Measurements from ENCODE around the gene ZNF106.

ZNF106 gene

GRCh38 chr15:42404461-42405235, 86.3 kb downstream of the ZNF106 start:
- DNase-seq, result no peak

- no peak for DNase-seq
Observed at GRCh38 chr15:42403389-42403788, 87.6 kb downstream of the ZNF106 start.

GRCh38 chr15:42402455-42403205, 88.3 kb downstream of the ZNF106 start:
- no peak for DNase-seq

GRCh38 chr15:42401544-42402454, 89.1 kb downstream of the ZNF106 start:
- no peak for DNase-seq

GRCh38 chr15:42395838-42396237, 95.1 kb downstream of the ZNF106 start:
- no peak for DNase-seq

- DNase-seq, result no peak
Observed at GRCh38 chr15:42394106-42394505, 96.8 kb downstream of the ZNF106 start.

GRCh38 chr15:42392309-42393024, 98.5 kb downstream of the ZNF106 start:
- DNase-seq, result no peak

GRCh38 chr15:42387603-42388002, 103.3 kb downstream of the ZNF106 start:
- DNase-seq, result no peak

GRCh38 chr15:42385980-42386700, 104.8 kb downstream of the ZNF106 start:
- DNase-seq, result no peak

GRCh38 chr15:42385206-42385979, 105.5 kb downstream of the ZNF106 start:
- no peak for DNase-seq

GRCh38 chr15:42384597-42384996, 106.3 kb downstream of the ZNF106 start:
- no peak for DNase-seq

- no peak for DNase-seq
Observed at GRCh38 chr15:42378011-42378410, 112.9 kb downstream of the ZNF106 start.

GRCh38 chr15:42375941-42376340, 115.0 kb downstream of the ZNF106 start:
- DNase-seq, result no peak

GRCh38 chr15:42375252-42375651, 115.7 kb downstream of the ZNF106 start:
- no peak for DNase-seq

GRCh38 chr15:42374810-42375209, 116.1 kb downstream of the ZNF106 start:
- no peak for DNase-seq

- DNase-seq, result no peak
Observed at GRCh38 chr15:42373936-42374335, 117.0 kb downstream of the ZNF106 start.

- no peak for DNase-seq
Observed at GRCh38 chr15:42373274-42373673, 117.7 kb downstream of the ZNF106 start.

GRCh38 chr15:42371096-42371495, 119.8 kb downstream of the ZNF106 start:
- no peak for DNase-seq

GRCh38 chr15:42368096-42368495, 122.8 kb downstream of the ZNF106 start:
- DNase-seq, result no peak

- no peak for DNase-seq
Observed at GRCh38 chr15:42367041-42367440, 123.9 kb downstream of the ZNF106 start.

Measured in right forelimb (tissue), 1 donor.